Stomach (tissue), 19 donors: ENCODE data around the gene GK2. TPM values are rescaled to one million over a fixed set of nuclear protein-coding genes. Genes with fewer than 3 reads are reported as not detected.

Experiments
- DNase-seq, 2 donors: peaks; one replicate each; pipeline versions ENCODE4 v3.0.0 to v3.0.0-alpha.2; 2013 to 2019
- H3K27ac ChIP-seq, 5 donors: fragments of 200-600 bp in 4 of 5; sonication (generic) in 4 of 5; one replicate each; pipeline ENCODE4 v1.5.1; 2013 to 2019; ENCODE audit warnings: mild to moderate bottlenecking in 1 of 5, moderate library complexity in 1 of 5
- H3K27me3 ChIP-seq, 3 donors: fragments of 200-600 bp; sonication (generic); one replicate each; pipeline ENCODE4 v1.5.1; 2017 to 2019; ENCODE audit warnings: mixed run types in 1 of 3
- H3K36me3 ChIP-seq, 4 donors: fragments of 200-600 bp; sonication (generic); 1 replicate in 3 of 4; 2 replicates in 1 of 4; pipeline ENCODE4 v1.5.1; 2016 to 2019
- H3K4me1 ChIP-seq, 4 donors: fragments of 200-600 bp; sonication (generic); one replicate each; pipeline ENCODE4 v1.5.1; 2016 to 2019
- H3K4me3 ChIP-seq, 4 donors: fragments of 200-600 bp; sonication (generic) in 3 of 4; one replicate each; pipeline ENCODE4 v1.5.1; 2016 to 2019; ENCODE audit warnings: mild to moderate bottlenecking in 1 of 4
- H3K9me3 ChIP-seq, 4 donors: fragments of 200-600 bp; sonication (generic); one replicate each; pipeline ENCODE4 v1.5.1; 2016 to 2019
- CTCF ChIP-seq, 7 experiments: fragments of 450-650 bp in 4 of 7; fragments of 200-600 bp in 3 of 7; sonication (generic) in 3 of 7; IDR thresholded peaks; one replicate each; pipeline ENCODE4 v1.5.1; 2016 to 2019; ENCODE audit warnings: antibody characterized with exemption in 7 of 7, control low read depth in 2 of 7, mild to moderate bottlenecking in 1 of 7
- EP300 ChIP-seq: sonication (generic); formaldehyde crosslinking; IDR thresholded peaks from one replicate; pipeline ENCODE4 v1.6.1; 2017; ENCODE audit warnings: antibody characterized with exemption
- POLR2A ChIP-seq, 4 donors: fragments of 450-650 bp; IDR thresholded peaks; one replicate each; pipeline ENCODE4 v1.6.1; 2016; ENCODE audit warnings: antibody characterized with exemption in 4 of 4, control low read depth in 2 of 4, mild to moderate bottlenecking in 1 of 4, moderate library complexity in 1 of 4
- POLR2AphosphoS5 ChIP-seq, 3 donors: sonication (generic); formaldehyde crosslinking; IDR thresholded peaks; one replicate each; pipeline ENCODE4 v1.6.1; 2016; ENCODE audit warnings: antibody characterized with exemption in 3 of 3
- WGBS, 5 donors: extraction: QIAGEN DNeasy Blood & Tissue Kit in 3 of 5; methylation state at CpG; one replicate each; pipeline versions ENCODE4 v1.1.5 to v1.1.7; 2013 to 2018; 5-methylcytosine and 5-hydroxymethylcytosine counted together
- intact Hi-C: fragments of 100-400 bp; cut with DNase I; formaldehyde crosslinking; loops from one replicate; pipeline ENCODE4 v1.15.1; 2023; ENCODE audit warnings: low total_unique reads
- long read RNA-seq, 10 donors: transcript quantifications; one replicate each; lab custom pipeline, GENCODE V29; 2026
- polyA plus RNA-seq, 3 donors: library from polyadenylated mRNA; stranded (reverse); fragments of 200-250 nt; gene quantifications; one replicate each; pipeline ENCODE4 v1.2.3, GENCODE V29; 2013
- total RNA-seq, 5 donors: library from RNA; depleted of rRNA; stranded (reverse); fragments of >200 nt; gene quantifications; one replicate each; pipeline versions ENCODE4 v1.1.0 to v1.2.3, GENCODE V29; 2014 to 2016
- donor health status: healthy with polysubstance abuse.
- donor health status: Bipolar disorder and iron deficiency.
- donor health status: healthy.

The GK2 gene
- not detected for total RNA-seq
- polyA plus RNA-seq = not detected
- long read RNA-seq, donor 1 = 0 reads
- long read RNA-seq, donor 2 = 0 reads
- long read RNA-seq, donor 3 = 0 reads
- long read RNA-seq, donor 4 = 0 reads
- long read RNA-seq, donor 5 = 0 reads
- long read RNA-seq, donor 6 = 0 reads
- long read RNA-seq, donor 7 = 0 reads
- long read RNA-seq, donor 8 = 0 reads
- long read RNA-seq, donor 9 = 0 reads
- long read RNA-seq, donor 10 = 0 reads

DNA sequence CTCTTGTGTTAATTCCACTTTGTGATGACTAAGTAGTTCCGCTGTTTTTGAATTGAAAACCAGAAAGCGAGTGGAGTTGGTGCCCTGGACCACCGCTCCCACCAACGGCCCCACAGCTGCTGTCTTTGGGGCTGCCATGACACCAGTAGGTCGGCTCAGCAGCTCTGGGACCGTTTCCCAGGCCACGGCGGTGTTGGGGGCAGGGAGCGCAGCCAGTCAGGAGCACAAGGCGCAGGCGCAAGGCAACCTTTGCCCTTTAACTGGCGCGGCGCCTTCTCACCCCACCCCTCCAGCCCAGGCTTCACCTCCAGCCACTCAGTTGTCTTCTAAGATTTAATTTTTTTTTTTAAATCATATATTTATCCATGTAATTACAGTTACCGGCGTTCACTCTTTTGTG, at the start of gene GK2:
Gene GK2, minus strand, starts transcription at position 166 of the 400 bp plus-strand sequence. Its CDS starts 28 bp downstream, at position 138.
- WGBS, 5 donors = 85 to 95% (median 91%) methylated on average over 16 of the region's 16 CpGs
- DNase-seq = no peak
- Histone ChIP-seq H3K9me3 (no peaks in the 10 kb centered on the region), H3K36me3 (no peaks in the 10 kb centered on the region), H3K4me1 (no peaks in the 10 kb centered on the region), H3K27ac (no peak within 1 kb of the TSS), H3K4me3 (no peak within 1 kb of the TSS), H3K27me3 (no peaks in the 10 kb centered on the region)
- no peak for TF ChIP-seq EP300
- TF ChIP-seq POLR2AphosphoS5 (IDR thresholded peaks at IDR 0.05) = no peak
- no peak for TF ChIP-seq CTCF (IDR thresholded peaks at IDR 0.05)
- TF ChIP-seq POLR2A (IDR thresholded peaks at IDR 0.05) = no peak
- intact Hi-C loops = no loop called here

- Histone ChIP-seq H3K36me3 (no peaks in the 10 kb centered on the region), H3K4me3 (no peak overlapping the region), H3K27ac (no peak overlapping the region), H3K4me1 (no peaks in the 10 kb centered on the region), H3K9me3 (no peaks in the 10 kb centered on the region), H3K27me3 (no peaks in the 10 kb centered on the region)
- intact Hi-C loops = no loop called here
- WGBS, 5 donors = 61 to 83% (median 70%) methylated on average over 5 of the region's 5 CpGs
- TF ChIP-seq POLR2AphosphoS5 (IDR thresholded peaks at IDR 0.05) = no peak
- TF ChIP-seq CTCF (IDR thresholded peaks at IDR 0.05) = no peak
- TF ChIP-seq POLR2A (IDR thresholded peaks at IDR 0.05) = no peak
- TF ChIP-seq EP300 = no peak
- DNase-seq = no peak
Observed at GRCh38 chr4:79455216-79455615, 47.2 kb upstream of the GK2 start.

DNA sequence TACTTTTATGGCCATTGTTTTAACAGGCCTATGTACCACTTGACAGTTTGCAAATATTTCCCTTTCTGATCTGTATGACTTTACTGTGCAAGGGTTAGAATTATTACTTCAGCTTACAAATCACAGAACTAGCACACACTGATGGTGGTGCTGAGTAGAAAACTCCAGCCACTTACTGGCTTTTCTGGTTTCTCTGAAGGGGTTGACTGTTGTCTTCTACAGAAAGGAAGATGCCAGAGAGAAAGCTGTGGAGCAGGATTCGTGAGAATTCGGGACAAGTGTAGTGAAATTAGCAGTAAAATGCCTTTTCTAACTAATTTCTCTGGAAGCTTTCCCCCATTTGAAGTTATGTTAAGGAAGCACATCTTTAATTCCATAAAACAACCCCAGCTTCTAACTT, 46.6 kb upstream of the GK2 start:
- Histone ChIP-seq H3K27me3 (no peaks in the 10 kb centered on the region), H3K36me3 (no peaks in the 10 kb centered on the region), H3K4me3 (no peak overlapping the region), H3K27ac (no peak overlapping the region), H3K4me1 (no peaks in the 10 kb centered on the region), H3K9me3 (no peaks in the 10 kb centered on the region)
- no peak for DNase-seq
- WGBS, 5 donors = 65 to 77% (median 74%) methylated on average over 2 of the region's 2 CpGs
- no peak for TF ChIP-seq EP300
- TF ChIP-seq POLR2AphosphoS5 (IDR thresholded peaks at IDR 0.05) = no peak
- no peak for TF ChIP-seq POLR2A (IDR thresholded peaks at IDR 0.05)
- TF ChIP-seq CTCF (IDR thresholded peaks at IDR 0.05) = no peak
- intact Hi-C loops = no loop called here

DNA sequence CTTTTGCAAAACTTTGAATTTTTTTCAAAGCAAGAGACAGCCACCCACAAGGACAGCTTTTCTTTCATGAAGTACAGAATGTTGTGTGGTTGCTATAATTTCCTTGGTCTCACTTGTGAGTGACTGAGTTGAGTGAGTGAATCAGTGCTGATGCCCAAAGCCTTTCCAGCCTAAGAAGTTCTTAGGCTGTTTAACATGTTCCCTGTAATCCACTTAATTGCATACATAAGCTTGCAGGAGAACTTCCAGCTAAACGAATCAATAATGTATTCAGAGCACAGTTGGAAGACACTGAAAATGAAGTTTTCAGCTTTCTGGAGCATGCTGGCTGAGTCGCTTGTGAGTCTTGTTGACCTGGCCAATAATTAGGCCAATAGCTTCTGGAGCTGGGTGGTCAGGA, 42.0 kb upstream of the GK2 start:
- TF ChIP-seq EP300 = no peak
- TF ChIP-seq CTCF (IDR thresholded peaks at IDR 0.05) = no peak
- no peak for TF ChIP-seq POLR2A (IDR thresholded peaks at IDR 0.05)
- no peak for TF ChIP-seq POLR2AphosphoS5 (IDR thresholded peaks at IDR 0.05)
- intact Hi-C loops = no loop called here

More for the DNA sequence above, 42.0 kb upstream of the GK2 start:
- Histone ChIP-seq H3K36me3 (no peaks in the 10 kb centered on the region), H3K27ac (no peak overlapping the region), H3K4me3 (no peak overlapping the region), H3K4me1 (no peaks in the 10 kb centered on the region), H3K27me3 (no peaks in the 10 kb centered on the region), H3K9me3 (no peaks in the 10 kb centered on the region)
- 53 to 66% (median 59%) methylated on average over 2 of the region's 2 CpGs for WGBS, 5 donors
- DNase-seq = no peak
